Panc1 (cell line): ENCODE data around the gene CKB. TPM values are rescaled to one million over a fixed set of nuclear protein-coding genes. Genes with fewer than 3 reads are reported as not detected.

ENCODE experiments used
- ATAC-seq: fragments of 200-7000 bp; cut with Tn5 transposase; 2 replicates; pipeline ENCODE4 v1.9.1; 2020; ENCODE audit warnings: mild to moderate bottlenecking, moderate library complexity
- BruUV-seq: library from RNA; stranded (reverse); fragments of 400-500 nt; replicated peaks from 2 replicates; lab custom pipeline; 2021; lab: Mats Ljungman, UMichigan
- CTCF ChIA-PET: fragments of 300-600 bp; sonication (Branson Sonifier 250); formaldehyde crosslinking; loops from one replicate; lab custom pipeline; 2022; ENCODE audit warnings: antibody characterized with exemption; lab: Charles Lee
- POLR2A ChIA-PET: fragments of 300-600 bp; sonication (Branson Sonifier 250); formaldehyde crosslinking; loops from one replicate; lab custom pipeline; 2022; ENCODE audit warnings: antibody characterized with exemption; lab: Charles Lee
- DNase-seq: peaks from one replicate; pipeline ENCODE4 v3.0.0-alpha.2; 2010; ENCODE audit warnings: low read depth, low spot score
- H3K27ac ChIP-seq: 2 replicates; pipeline ENCODE4 v1.5.1; 2011; ENCODE audit warnings: mild to moderate bottlenecking, low read length, inconsistent platforms
- H3K27me3 ChIP-seq: fragments of 200-500 bp; sonication (Bioruptor generic); 2 replicates; pipeline ENCODE4 v1.6.0; 2014; ENCODE audit warnings: low read length, inconsistent platforms; ENCODE audit not compliant: control insufficient read depth, insufficient read depth
- H3K36me3 ChIP-seq: fragments of 200-500 bp; sonication (Bioruptor generic); 2 replicates; pipeline ENCODE4 v1.5.1; 2014; ENCODE audit warnings: inconsistent platforms, mild to moderate bottlenecking, low read length, moderate library complexity; ENCODE audit not compliant: control insufficient read depth, insufficient read depth
- H3K4me1 ChIP-seq: 2 replicates; pipeline ENCODE4 v1.5.1; 2011; ENCODE audit warnings: inconsistent platforms, mild to moderate bottlenecking, low read length, moderate library complexity; ENCODE audit not compliant: control insufficient read depth, insufficient read depth
- H3K4me3 ChIP-seq, 2 experiments: 2 replicates each; pipeline ENCODE4 v1.5.1; 2011 to 2012; ENCODE audit warnings: low read depth in 2 of 2, low read length in 2 of 2, mild to moderate bottlenecking in 2 of 2, inconsistent platforms in 1 of 2, moderate library complexity in 1 of 2
- H3K9me3 ChIP-seq: fragments of 200-500 bp; sonication (Bioruptor generic); 2 replicates; pipeline ENCODE4 v1.5.1; 2014; ENCODE audit warnings: low read depth, mild to moderate bottlenecking, inconsistent platforms, low read length, moderate library complexity; ENCODE audit not compliant: control insufficient read depth, insufficient read depth
- POLR2AphosphoS5 ChIP-seq: IDR thresholded peaks from 2 replicates; pipeline ENCODE4 v1.6.1; 2012; ENCODE audit warnings: mild to moderate bottlenecking, low read depth, low read length, moderate library complexity
- SIN3A ChIP-seq: IDR thresholded peaks from 2 replicates; pipeline ENCODE4 v1.6.1; 2012; ENCODE audit warnings: low read depth, mild to moderate bottlenecking, low read length, moderate library complexity, borderline replicate concordance; ENCODE audit not compliant: insufficient read depth
- TCF7L2 ChIP-seq: IDR thresholded peaks from 2 replicates; pipeline ENCODE4 v1.6.1; 2011; ENCODE audit warnings: mild to moderate bottlenecking, low read depth, low read length, inconsistent platforms
- in situ Hi-C: cut with HindIII; loops from 2 replicates; pipeline ENCODE4 v1.10.0; 2016; ENCODE audit warnings: low sequenced_read_pairs, low pct_unique_long_range_greater_than_20kb
- intact Hi-C: fragments of 100-400 bp; cut with micrococcal nuclease; formaldehyde crosslinking; loops from one replicate; pipeline ENCODE4 v1.10.0; 2022; ENCODE audit not compliant: unreplicated experiment
- total RNA-seq: library from RNA; stranded (reverse); gene quantifications from one replicate; pipeline ENCODE4 v1.2.1, GENCODE V29; 2021; ENCODE audit not compliant: unreplicated experiment
- TF ChIP-seq, protein P1 (sequence below): fragments of 450-650 bp; IDR thresholded peaks from 2 replicates; pipeline ENCODE4 v1.5.1; 2017; ENCODE audit warnings: mild to moderate bottlenecking
- TF ChIP-seq, protein P2 (sequence below), 2 experiments: IDR thresholded peaks; 2 replicates each; pipeline ENCODE4 v1.6.1; 2011 to 2012; ENCODE audit warnings: low read depth in 2 of 2, control low read depth in 1 of 2, low read length in 1 of 2, mild to moderate bottlenecking in 1 of 2, moderate library complexity in 1 of 2; ENCODE audit not compliant: insufficient read depth in 1 of 2

Gene CKB
- total RNA-seq, 1 experiment from 2014 or later: 436 TPM

DNA sequence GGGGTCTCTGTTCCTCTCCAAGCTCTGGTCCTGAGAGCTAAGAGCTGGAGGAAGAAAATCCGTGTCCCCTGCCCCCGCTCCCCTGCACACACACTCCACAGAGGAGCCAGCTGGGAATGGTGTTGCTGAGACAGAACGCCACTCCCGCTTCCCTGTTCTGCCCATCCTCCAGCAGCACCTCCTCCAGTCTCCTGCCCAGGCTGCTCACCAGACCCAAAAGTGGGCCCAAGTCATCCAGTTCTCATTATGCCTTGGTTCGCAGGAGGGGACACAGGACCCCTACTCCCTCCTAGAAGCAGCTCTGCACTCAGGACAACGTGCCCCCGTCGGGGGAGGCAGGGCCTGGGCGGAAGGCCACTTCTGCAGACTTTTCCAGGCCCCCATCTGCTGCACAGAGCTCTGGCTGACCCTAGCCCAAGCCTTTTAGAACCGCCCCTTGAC is 5.5 kb upstream of the CKB start:
- Histone ChIP-seq H3K4me3 (peak overlapping the region; percentile 90 to 94), H3K9me3 (no peaks in the 10 kb centered on the region), H3K4me1 (peaks cover 38% of the 10 kb centered on the region), H3K27me3 (no peaks in the 10 kb centered on the region), H3K36me3 (peaks cover 4% of the 10 kb centered on the region; the same call in 1 of the 2 replicates), H3K27ac (peak overlapping the region; percentile 89)
- POLR2A ChIA-PET: interaction anchor here (0.6 kb wide), 1 partner anchor 168 kb away, joined by 4 read pairs; no protein-coding TSS in a partner anchor
- in situ Hi-C loops: no loop called here
- intact Hi-C loops: no loop called here
- no TSS peak for BruUV-seq
- no peak for DNase-seq
- ATAC-seq: peak; percentile 33; the same call in 1 of the 2 replicates
- TF ChIP-seq TCF7L2 (no peak), POLR2AphosphoS5 (no peak), SIN3A (no peak)
- TF ChIP-seq, protein P1, sequence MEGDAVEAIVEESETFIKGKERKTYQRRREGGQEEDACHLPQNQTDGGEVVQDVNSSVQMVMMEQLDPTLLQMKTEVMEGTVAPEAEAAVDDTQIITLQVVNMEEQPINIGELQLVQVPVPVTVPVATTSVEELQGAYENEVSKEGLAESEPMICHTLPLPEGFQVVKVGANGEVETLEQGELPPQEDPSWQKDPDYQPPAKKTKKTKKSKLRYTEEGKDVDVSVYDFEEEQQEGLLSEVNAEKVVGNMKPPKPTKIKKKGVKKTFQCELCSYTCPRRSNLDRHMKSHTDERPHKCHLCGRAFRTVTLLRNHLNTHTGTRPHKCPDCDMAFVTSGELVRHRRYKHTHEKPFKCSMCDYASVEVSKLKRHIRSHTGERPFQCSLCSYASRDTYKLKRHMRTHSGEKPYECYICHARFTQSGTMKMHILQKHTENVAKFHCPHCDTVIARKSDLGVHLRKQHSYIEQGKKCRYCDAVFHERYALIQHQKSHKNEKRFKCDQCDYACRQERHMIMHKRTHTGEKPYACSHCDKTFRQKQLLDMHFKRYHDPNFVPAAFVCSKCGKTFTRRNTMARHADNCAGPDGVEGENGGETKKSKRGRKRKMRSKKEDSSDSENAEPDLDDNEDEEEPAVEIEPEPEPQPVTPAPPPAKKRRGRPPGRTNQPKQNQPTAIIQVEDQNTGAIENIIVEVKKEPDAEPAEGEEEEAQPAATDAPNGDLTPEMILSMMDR: no peak
- TF ChIP-seq, protein P2, sequence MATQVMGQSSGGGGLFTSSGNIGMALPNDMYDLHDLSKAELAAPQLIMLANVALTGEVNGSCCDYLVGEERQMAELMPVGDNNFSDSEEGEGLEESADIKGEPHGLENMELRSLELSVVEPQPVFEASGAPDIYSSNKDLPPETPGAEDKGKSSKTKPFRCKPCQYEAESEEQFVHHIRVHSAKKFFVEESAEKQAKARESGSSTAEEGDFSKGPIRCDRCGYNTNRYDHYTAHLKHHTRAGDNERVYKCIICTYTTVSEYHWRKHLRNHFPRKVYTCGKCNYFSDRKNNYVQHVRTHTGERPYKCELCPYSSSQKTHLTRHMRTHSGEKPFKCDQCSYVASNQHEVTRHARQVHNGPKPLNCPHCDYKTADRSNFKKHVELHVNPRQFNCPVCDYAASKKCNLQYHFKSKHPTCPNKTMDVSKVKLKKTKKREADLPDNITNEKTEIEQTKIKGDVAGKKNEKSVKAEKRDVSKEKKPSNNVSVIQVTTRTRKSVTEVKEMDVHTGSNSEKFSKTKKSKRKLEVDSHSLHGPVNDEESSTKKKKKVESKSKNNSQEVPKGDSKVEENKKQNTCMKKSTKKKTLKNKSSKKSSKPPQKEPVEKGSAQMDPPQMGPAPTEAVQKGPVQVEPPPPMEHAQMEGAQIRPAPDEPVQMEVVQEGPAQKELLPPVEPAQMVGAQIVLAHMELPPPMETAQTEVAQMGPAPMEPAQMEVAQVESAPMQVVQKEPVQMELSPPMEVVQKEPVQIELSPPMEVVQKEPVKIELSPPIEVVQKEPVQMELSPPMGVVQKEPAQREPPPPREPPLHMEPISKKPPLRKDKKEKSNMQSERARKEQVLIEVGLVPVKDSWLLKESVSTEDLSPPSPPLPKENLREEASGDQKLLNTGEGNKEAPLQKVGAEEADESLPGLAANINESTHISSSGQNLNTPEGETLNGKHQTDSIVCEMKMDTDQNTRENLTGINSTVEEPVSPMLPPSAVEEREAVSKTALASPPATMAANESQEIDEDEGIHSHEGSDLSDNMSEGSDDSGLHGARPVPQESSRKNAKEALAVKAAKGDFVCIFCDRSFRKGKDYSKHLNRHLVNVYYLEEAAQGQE (IDR thresholded peaks at IDR 0.05; ENCODE audit: insufficient read depth in 1 of 2, low read depth in 2 of 2, low read length in 1 of 2): no peak
- CTCF ChIA-PET: interaction anchor here (1.5 kb wide), 1 partner anchor 9 kb away, joined by 7 read pairs; no protein-coding TSS in a partner anchor

DNA sequence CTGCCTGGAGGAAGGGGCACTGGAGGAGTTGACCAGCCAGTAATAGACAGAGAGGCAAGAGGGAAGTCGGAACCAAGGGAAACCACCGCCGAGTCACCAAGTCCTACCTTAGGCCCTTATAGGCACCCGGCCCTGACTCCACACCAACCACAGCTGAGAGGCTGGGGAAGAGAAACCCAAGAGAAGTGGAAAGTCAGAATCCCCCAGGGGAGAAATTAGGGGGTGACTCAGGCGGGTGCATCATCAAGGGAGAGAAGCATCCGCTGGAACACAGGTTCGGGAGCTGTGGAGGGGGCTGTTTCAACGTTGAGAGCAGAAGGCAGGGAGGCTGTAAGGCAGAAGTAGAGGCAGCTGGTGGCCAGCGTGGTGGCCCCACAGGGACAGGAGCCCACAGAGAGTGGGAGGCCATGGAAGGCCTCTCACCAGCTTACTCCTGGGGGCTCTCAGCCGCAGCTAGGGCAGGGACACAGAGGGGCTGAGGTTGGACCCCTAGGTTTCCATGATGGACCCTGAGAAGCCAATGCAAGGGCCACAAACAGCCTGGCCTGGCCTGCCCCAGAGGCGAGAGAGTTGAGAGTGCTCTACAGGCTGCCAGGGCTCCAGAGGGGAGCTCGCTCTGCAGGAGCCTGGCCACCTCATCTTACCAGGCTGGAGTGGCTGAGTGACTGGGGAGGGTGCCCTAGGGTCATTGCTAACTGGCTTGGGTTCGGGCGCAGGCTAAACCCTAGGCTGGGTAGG is 4.9 kb upstream of the CKB start:
- TF ChIP-seq POLR2AphosphoS5 (no peak), SIN3A (no peak), TCF7L2 (no peak)
- TF ChIP-seq, protein P1: no peak
- TF ChIP-seq, protein P2 (IDR thresholded peaks at IDR 0.05; ENCODE audit: insufficient read depth in 1 of 2, low read depth in 2 of 2, low read length in 1 of 2): no peak
- intact Hi-C loops: no loop called here
- peaks cover 4% of the 10 kb centered on the region; the same call in 1 of the 2 replicates for H3K36me3 ChIP-seq
- ChIA-PET POLR2A (no interaction called here), CTCF (interaction anchor here (1.5 kb wide), 1 partner anchor 9 kb away, joined by 7 read pairs; no protein-coding TSS in a partner anchor)
- no peaks in the 10 kb centered on the region for H3K9me3 ChIP-seq
- H3K27ac ChIP-seq: peak overlapping the region; percentile 89
- DNase-seq (no peak), ATAC-seq (peak; percentile 18; the same call in 1 of the 2 replicates)
- no peaks in the 10 kb centered on the region for H3K27me3 ChIP-seq
- in situ Hi-C loops: no loop called here
- peak overlapping the region; percentile 90 to 94 for H3K4me3 ChIP-seq
- peaks cover 39% of the 10 kb centered on the region for H3K4me1 ChIP-seq
- no TSS peak for BruUV-seq
